ENCODE results near the gene PLCE1.
"Not testable (repeated sequence)": the region's sequence is repeated elsewhere in the genome, so short reads cannot be mapped to it uniquely, and the experiment has no call there.

Gene PLCE1

GRCh38 chr10:93954726-93955363, 38.9 kb upstream of the PLCE1 start:
- no peaks in the 10 kb centered on the region for H3K4me1 ChIP-seq
- H3K9me3 ChIP-seq, result no peaks in the 10 kb centered on the region
- H3K36me3 ChIP-seq, result no peaks in the 10 kb centered on the region
- DNase-seq, result no peak
- TF ChIP-seq CTCF (IDR thresholded peaks at IDR 0.05; ENCODE audit: low read depth, low read length), result no peak
- H3K4me3 ChIP-seq (ENCODE audit: low read depth, low read length), result no peak overlapping the region
- H3K27me3 ChIP-seq, result no peaks in the 10 kb centered on the region

GRCh38 chr10:93958834-93959233, 34.9 kb upstream of the PLCE1 start:
- no peaks in the 10 kb centered on the region for H3K36me3 ChIP-seq
- no peaks in the 10 kb centered on the region for H3K4me1 ChIP-seq
- H3K9me3 ChIP-seq, result no peaks in the 10 kb centered on the region
- no peak overlapping the region for H3K4me3 ChIP-seq (ENCODE audit: low read depth, low read length)
- no peak for DNase-seq
- no peak for TF ChIP-seq CTCF (IDR thresholded peaks at IDR 0.05; ENCODE audit: low read depth, low read length)
- no peaks in the 10 kb centered on the region for H3K27me3 ChIP-seq

GRCh38 chr10:93960988-93961387, 32.7 kb upstream of the PLCE1 start:
- not testable (repeated sequence) for H3K36me3 ChIP-seq; H3K4me3 ChIP-seq (ENCODE audit: low read depth, low read length); H3K27me3 ChIP-seq

GRCh38 chr10:93962973-93963372, 30.8 kb upstream of the PLCE1 start:
- no peak overlapping the region for H3K4me3 ChIP-seq (ENCODE audit: low read depth, low read length)
- H3K36me3 ChIP-seq, result no peaks in the 10 kb centered on the region
- DNase-seq, result no peak
- H3K9me3 ChIP-seq, result no peaks in the 10 kb centered on the region
- no peak for TF ChIP-seq CTCF (IDR thresholded peaks at IDR 0.05; ENCODE audit: low read depth, low read length)
- H3K27me3 ChIP-seq, result no peaks in the 10 kb centered on the region
- no peaks in the 10 kb centered on the region for H3K4me1 ChIP-seq

More at GRCh38 chr10:93960988-93961387, 32.7 kb upstream of the PLCE1 start:
- H3K9me3 ChIP-seq, H3K4me1 ChIP-seq, DNase-seq: not testable (repeated sequence)

- DNase-seq, result no peak
- Histone ChIP-seq H3K27me3 (no peaks in the 10 kb centered on the region), H3K9me3 (no peaks in the 10 kb centered on the region), H3K4me3 (ENCODE audit: low read depth, low read length) (no peak overlapping the region), H3K36me3 (no peaks in the 10 kb centered on the region), H3K4me1 (no peaks in the 10 kb centered on the region)
- TF ChIP-seq CTCF (IDR thresholded peaks at IDR 0.05; ENCODE audit: low read depth, low read length), result no peak
These were observed 30.3 kb upstream of the PLCE1 start for GRCh38 chr10:93963434-93963833.

GRCh38 chr10:93965911-93966310, 27.8 kb upstream of the PLCE1 start:
- no peaks in the 10 kb centered on the region for H3K36me3 ChIP-seq
- no peaks in the 10 kb centered on the region for H3K4me1 ChIP-seq
- no peaks in the 10 kb centered on the region for H3K27me3 ChIP-seq
- H3K4me3 ChIP-seq (ENCODE audit: low read depth, low read length), result no peak overlapping the region
- TF ChIP-seq CTCF (IDR thresholded peaks at IDR 0.05; ENCODE audit: low read depth, low read length), result no peak
- H3K9me3 ChIP-seq, result no peaks in the 10 kb centered on the region
- no peak for DNase-seq

- TF ChIP-seq CTCF (IDR thresholded peaks at IDR 0.05; ENCODE audit: low read depth, low read length), result no peak
- Histone ChIP-seq H3K9me3 (no peaks in the 10 kb centered on the region), H3K4me3 (ENCODE audit: low read depth, low read length) (no peak overlapping the region), H3K36me3 (no peaks in the 10 kb centered on the region), H3K27me3 (no peaks in the 10 kb centered on the region), H3K4me1 (no peaks in the 10 kb centered on the region)
- no peak for DNase-seq
These were observed 26.0 kb upstream of the PLCE1 start for GRCh38 chr10:93967756-93968155.

Measured in BE2C (cell line).